Body of pancreas (tissue), 4 donors: ENCODE measurements around the gene CLIP2. TPM values are rescaled to one million over a fixed set of nuclear protein-coding genes. Genes with fewer than 3 reads are reported as not detected.
"Not testable (repeated sequence)": the region's sequence is repeated elsewhere in the genome, so short reads cannot be mapped to it uniquely, and the experiment has no call there.

ENCODE experiments used
- ATAC-seq: fragments of 150-250 bp; one replicate; pipeline ENCODE4 v1.9.1; 2016
- DNase-seq, 4 donors: peaks; one replicate each; pipeline ENCODE4 v3.0.0-alpha.2; 2019
- H3K27ac ChIP-seq, 4 donors: fragments of 200-600 bp; sonication (generic); 1 replicate in 3 of 4; 2 replicates in 1 of 4; pipeline versions ENCODE4 v1.5.1 to v1.6.1; 2016 to 2019; ENCODE audit warnings: mild to moderate bottlenecking in 1 of 4, mixed read lengths in 1 of 4, moderate library complexity in 1 of 4
- H3K27me3 ChIP-seq, 2 donors: fragments of 200-600 bp; sonication (generic); one replicate each; pipeline ENCODE4 v1.6.0; 2016; ENCODE audit warnings: mild to moderate bottlenecking in 1 of 2
- H3K36me3 ChIP-seq, 2 donors: fragments of 200-600 bp; sonication (generic); replicated peaks in 1 of 2; 2 replicates each; pipeline ENCODE4 v1.5.1; 2016; ENCODE audit warnings: low read depth in 2 of 2; ENCODE audit not compliant: insufficient read depth in 1 of 2
- H3K4me1 ChIP-seq: fragments of 200-600 bp; sonication (generic); one replicate; pipeline ENCODE4 v1.6.0; 2016
- H3K4me3 ChIP-seq, 2 donors: fragments of 200-600 bp; sonication (generic); 1 replicate in 1 of 2; 2 replicates in 1 of 2; pipeline ENCODE4 v1.5.1; 2016 to 2019
- H3K9me3 ChIP-seq, 3 donors: fragments of 200-600 bp; sonication (generic); 1 replicate in 2 of 3; 2 replicates in 1 of 3; pipeline ENCODE4 v1.5.1; 2016
- CTCF ChIP-seq, 7 experiments: fragments of 450-650 bp in 4 of 7; fragments of 200-600 bp in 3 of 7; sonication (generic) in 3 of 7; IDR thresholded peaks; one replicate each; pipeline ENCODE4 v1.5.1; 2016 to 2019; ENCODE audit warnings: antibody characterized with exemption in 7 of 7
- POLR2A ChIP-seq, 3 donors: fragments of 450-650 bp; IDR thresholded peaks; one replicate each; pipeline ENCODE4 v1.6.1; 2016; ENCODE audit warnings: antibody characterized with exemption in 3 of 3, mild to moderate bottlenecking in 2 of 3
- WGBS, 2 donors: methylation state at CpG; one replicate each; pipeline ENCODE4 v1.1.5; 2017; 5-methylcytosine and 5-hydroxymethylcytosine counted together
- intact Hi-C: fragments of 100-400 bp; cut with DNase I; formaldehyde crosslinking; loops from one replicate; pipeline ENCODE4 v1.15.1; 2023
- total RNA-seq, 2 donors: library from RNA; depleted of rRNA; stranded (reverse); fragments of >200 nt; gene quantifications; one replicate each; pipeline ENCODE4 v1.1.0, GENCODE V29; 2016

The CLIP2 gene
- total RNA-seq, 2 donors from 2014 or later = 31.6 to 120 TPM

- WGBS, 2 donors = 57 to 62% methylated on average over 7 of the region's 7 CpGs
- TF ChIP-seq POLR2A (IDR thresholded peaks at IDR 0.05) = no peak
- H3K4me3 ChIP-seq = no peak overlapping the region
- DNase-seq (no peak), ATAC-seq (no peak)
- H3K27me3 ChIP-seq = no peaks in the 10 kb centered on the region
- H3K4me1 ChIP-seq = no peaks in the 10 kb centered on the region
- no peaks in the 10 kb centered on the region for H3K9me3 ChIP-seq
- H3K27ac ChIP-seq = no peak overlapping the region
- peaks cover 0 to 1% of the 10 kb centered on the region in 2 donors for H3K36me3 ChIP-seq
- intact Hi-C loops = no loop called here
Observed at GRCh38 chr7:74409571-74409970, 120.4 kb downstream of the CLIP2 start.

- WGBS, 2 donors = 64 to 65% methylated on average over 2 of the region's 2 CpGs
- DNase-seq = no peak
Observed at GRCh38 chr7:74410772-74411171, 121.6 kb downstream of the CLIP2 start.

GRCh38 chr7:74411571-74411970 lies 122.4 kb downstream of the CLIP2 start:
- not testable (repeated sequence) for H3K9me3 ChIP-seq, H3K4me1 ChIP-seq, H3K27me3 ChIP-seq, H3K27ac ChIP-seq, ATAC-seq, H3K36me3 ChIP-seq, H3K4me3 ChIP-seq, DNase-seq
- intact Hi-C loops = loop anchor here (5.0 to 10.0 kb wide), 2 partner anchors 136 to 633 kb away; no protein-coding TSS in a partner anchor
- WGBS, 2 donors = 54 to 62% methylated on average over 5 of the region's 5 CpGs

More at GRCh38 chr7:74410772-74411171, 121.6 kb downstream of the CLIP2 start:
- ATAC-seq = no peak
- no peaks in the 10 kb centered on the region for H3K27me3 ChIP-seq
- no peak overlapping the region for H3K27ac ChIP-seq
- no peak overlapping the region for H3K4me3 ChIP-seq
- no peaks in the 10 kb centered on the region for H3K4me1 ChIP-seq
- no peak for TF ChIP-seq POLR2A (IDR thresholded peaks at IDR 0.05)
- TF ChIP-seq CTCF (IDR thresholded peaks at IDR 0.05) = no peak
- intact Hi-C loops = loop anchor here (5.0 to 10.0 kb wide), 2 partner anchors 137 to 634 kb away; no protein-coding TSS in a partner anchor
- H3K36me3 ChIP-seq = no peaks in the 10 kb centered on the region
- H3K9me3 ChIP-seq = no peaks in the 10 kb centered on the region

- no peak overlapping the region for H3K27ac ChIP-seq
- no peak overlapping the region for H3K4me3 ChIP-seq
- H3K4me1 ChIP-seq = no peaks in the 10 kb centered on the region
- 29 to 46% methylated on average over 4 of the region's 4 CpGs for WGBS, 2 donors
- H3K9me3 ChIP-seq = no peaks in the 10 kb centered on the region
- ATAC-seq (no peak), DNase-seq (no peak)
- intact Hi-C loops = loop anchor here (5.0 to 10.0 kb wide), 2 partner anchors 135 to 633 kb away; no protein-coding TSS in a partner anchor
- no peaks in the 10 kb centered on the region for H3K36me3 ChIP-seq
- TF ChIP-seq CTCF (IDR thresholded peaks at IDR 0.05) = no peak
- no peak for TF ChIP-seq POLR2A (IDR thresholded peaks at IDR 0.05)
- no peaks in the 10 kb centered on the region for H3K27me3 ChIP-seq
Observed at GRCh38 chr7:74412056-74412455, 122.8 kb downstream of the CLIP2 start.

- Histone ChIP-seq H3K9me3 (no peaks in the 10 kb centered on the region), H3K4me3 (no peak overlapping the region), H3K27ac (no peak overlapping the region), H3K36me3 (no peaks in the 10 kb centered on the region), H3K4me1 (peaks cover 4% of the 10 kb centered on the region), H3K27me3 (no peaks in the 10 kb centered on the region)
- no peak for DNase-seq
- WGBS, 2 donors = 84 to 89% methylated on average over 3 of the region's 3 CpGs
- ATAC-seq = no peak
- intact Hi-C loops = loop anchor here (5.0 to 10.0 kb wide), 2 partner anchors 135 to 632 kb away; no protein-coding TSS in a partner anchor
- TF ChIP-seq CTCF (IDR thresholded peaks at IDR 0.05) = no peak
- TF ChIP-seq POLR2A (IDR thresholded peaks at IDR 0.05) = no peak
Observed at GRCh38 chr7:74412603-74413002, 123.4 kb downstream of the CLIP2 start.

GRCh38 chr7:74414595-74415333 lies 125.6 kb downstream of the CLIP2 start:
- intact Hi-C loops = loop anchor here (5.0 to 10.0 kb wide), 2 partner anchors 133 to 630 kb away; no protein-coding TSS in a partner anchor
- ATAC-seq, H3K36me3 ChIP-seq, DNase-seq, H3K4me3 ChIP-seq, H3K27ac ChIP-seq, H3K27me3 ChIP-seq, H3K9me3 ChIP-seq, H3K4me1 ChIP-seq: not testable (repeated sequence)
- 72% methylated on average over 7 of the region's 7 CpGs; no CpG with 5 or more reads in 1 of the 2 donors for WGBS, 2 donors
